WTC11 (cell line): ENCODE data around the gene COL2A1. TPM values are rescaled to one million over a fixed set of nuclear protein-coding genes. Genes with fewer than 3 reads are reported as not detected.

ENCODE experiments used
- ATAC-seq: fragments of 200-7000 bp; cut with Tn5 transposase; 2 replicates; pipeline ENCODE4 v1.10.0; 2021; ENCODE audit warnings: mild to moderate bottlenecking, moderate library complexity
- CTCF ChIA-PET: fragments of 300-600 bp; sonication (Branson Sonifier 250); formaldehyde crosslinking; loops from one replicate; lab custom pipeline; 2021; ENCODE audit warnings: antibody characterized with exemption; lab: Charles Lee
- POLR2A ChIA-PET: fragments of 350-600 bp; sonication (Branson Sonifier 250); formaldehyde crosslinking; loops from one replicate; lab custom pipeline; 2021; ENCODE audit warnings: antibody characterized with exemption; lab: Charles Lee
- DNase-seq: peaks from one replicate; pipeline ENCODE4 v3.0.0; 2021; ENCODE audit warnings: low spot score
- H3K27ac Mint-ChIP-seq: 2 replicates; pipeline ENCODE4 v1.8.0; 2021; ENCODE audit warnings: mixed read lengths
- H3K27me3 Mint-ChIP-seq: 2 replicates; pipeline ENCODE4 v1.8.0; 2021; ENCODE audit warnings: low read depth, mild to moderate bottlenecking, moderate library complexity, mixed read lengths
- H3K36me3 Mint-ChIP-seq: 2 replicates; pipeline ENCODE4 v1.8.0; 2021; ENCODE audit warnings: mixed read lengths
- H3K4me1 Mint-ChIP-seq: 2 replicates; pipeline ENCODE4 v1.8.0; 2022; ENCODE audit warnings: mixed read lengths
- H3K4me3 Mint-ChIP-seq: 2 replicates; pipeline ENCODE4 v1.8.0; 2021; ENCODE audit warnings: mild to moderate bottlenecking, moderate library complexity, mixed read lengths
- H3K9me3 Mint-ChIP-seq: 2 replicates; pipeline ENCODE4 v1.8.0; 2021; ENCODE audit warnings: mixed read lengths
- CREM ChIP-seq: sonication (generic); formaldehyde crosslinking; IDR thresholded peaks from 2 replicates; pipeline ENCODE4 v1.8.1; 2022; ENCODE audit warnings: mild to moderate bottlenecking, missing genetic modification reagents, moderate library complexity
- ETV6 ChIP-seq: sonication (generic); formaldehyde crosslinking; IDR thresholded peaks from 2 replicates; pipeline ENCODE4 v1.8.1; 2022; ENCODE audit warnings: mild to moderate bottlenecking, missing genetic modification reagents
- FOXP1 ChIP-seq: sonication (generic); formaldehyde crosslinking; IDR thresholded peaks from 2 replicates; pipeline ENCODE4 v1.8.0; 2022; ENCODE audit warnings: missing genetic modification reagents, mild to moderate bottlenecking, moderate library complexity, borderline replicate concordance
- GTF2I ChIP-seq: fragments of 250-450 bp; sonication (Bioruptor Pico); conservative IDR thresholded peaks from 2 replicates; pipeline ENCODE4 v1.4.0; 2021; ENCODE audit warnings: mild to moderate bottlenecking
- JAZF1 ChIP-seq: fragments of 250-450 bp; sonication (Bioruptor Pico); IDR thresholded peaks from 2 replicates; pipeline ENCODE4 v1.9.0; 2021; ENCODE audit warnings: moderate library complexity, mild to moderate bottlenecking, inconsistent platforms
- JUN ChIP-seq: sonication (generic); formaldehyde crosslinking; IDR thresholded peaks from 2 replicates; pipeline ENCODE4 v1.8.0; 2023; ENCODE audit warnings: mild to moderate bottlenecking, missing genetic modification reagents
- MYBL2 ChIP-seq: sonication (generic); formaldehyde crosslinking; IDR thresholded peaks from 2 replicates; pipeline ENCODE4 v1.8.1; 2023; ENCODE audit warnings: mild to moderate bottlenecking, moderate library complexity, missing genetic modification reagents
- NR3C1 ChIP-seq: sonication (generic); formaldehyde crosslinking; conservative IDR thresholded peaks from 2 replicates; pipeline ENCODE4 v1.8.1; 2023; ENCODE audit warnings: low read depth, mild to moderate bottlenecking, missing genetic modification reagents
- PRRX2 ChIP-seq: fragments of 250-450 bp; sonication (Bioruptor Pico); IDR thresholded peaks from 2 replicates; pipeline ENCODE4 v1.8.0; 2021; ENCODE audit warnings: mild to moderate bottlenecking
- RORB ChIP-seq: fragments of 250-450 bp; sonication (Bioruptor Pico); IDR thresholded peaks from 2 replicates; pipeline ENCODE4 v1.9.0; 2021; ENCODE audit warnings: mild to moderate bottlenecking
- TEAD1 ChIP-seq: sonication (generic); formaldehyde crosslinking; IDR thresholded peaks from 2 replicates; pipeline ENCODE4 v1.8.0; 2022; ENCODE audit warnings: mild to moderate bottlenecking, missing genetic modification reagents
- ZNF121 ChIP-seq: sonication (generic); formaldehyde crosslinking; IDR thresholded peaks from 2 replicates; pipeline ENCODE4 v1.8.0; 2023; ENCODE audit warnings: missing genetic modification reagents
- ZNF219 ChIP-seq: sonication (generic); formaldehyde crosslinking; IDR thresholded peaks from 2 replicates; pipeline ENCODE4 v1.8.0; 2023; ENCODE audit warnings: missing genetic modification reagents, mild to moderate bottlenecking, borderline replicate concordance
- ZNF396 ChIP-seq: fragments of 250-450 bp; sonication (Bioruptor Pico); IDR thresholded peaks from 2 replicates; pipeline ENCODE4 v1.8.0; 2021; ENCODE audit warnings: mild to moderate bottlenecking, moderate library complexity, borderline replicate concordance
- ZNF416 ChIP-seq: fragments of 250-450 bp; sonication (Bioruptor Pico); IDR thresholded peaks from 2 replicates; pipeline ENCODE4 v1.9.0; 2021; ENCODE audit warnings: mild to moderate bottlenecking, inconsistent platforms
- ZNF423 ChIP-seq: fragments of 250-450 bp; sonication (Bioruptor Pico); IDR thresholded peaks from 2 replicates; pipeline ENCODE4 v2.1.2; 2022; ENCODE audit warnings: mild to moderate bottlenecking, moderate library complexity
- total RNA-seq: library from RNA; stranded (reverse); gene quantifications from 3 replicates; pipeline ENCODE4 v1.2.3, GENCODE V29; 2021
- TF ChIP-seq, protein P1 (sequence below): fragments of 250-450 bp; sonication (Bioruptor Pico); IDR thresholded peaks from 2 replicates; pipeline ENCODE4 v1.9.0; 2021; ENCODE audit warnings: mild to moderate bottlenecking
- TF ChIP-seq, protein P2 (sequence below): sonication (generic); formaldehyde crosslinking; IDR thresholded peaks from 2 replicates; pipeline ENCODE4 v1.8.0; 2023; ENCODE audit warnings: missing genetic modification reagents, mild to moderate bottlenecking, borderline replicate concordance
- TF ChIP-seq, protein P3 (sequence below): fragments of 250-450 bp; sonication (Bioruptor Pico); IDR thresholded peaks from 2 replicates; pipeline ENCODE4 v1.8.0; 2021; ENCODE audit warnings: mild to moderate bottlenecking
- TF ChIP-seq, protein P4 (sequence below): fragments of 250-450 bp; sonication (Bioruptor Pico); IDR thresholded peaks from 2 replicates; pipeline ENCODE4 v2.1.2; 2022; ENCODE audit warnings: mild to moderate bottlenecking, moderate library complexity

Gene COL2A1
- total RNA-seq, 1 experiment from 2014 or later: 20.9 TPM

DNA sequence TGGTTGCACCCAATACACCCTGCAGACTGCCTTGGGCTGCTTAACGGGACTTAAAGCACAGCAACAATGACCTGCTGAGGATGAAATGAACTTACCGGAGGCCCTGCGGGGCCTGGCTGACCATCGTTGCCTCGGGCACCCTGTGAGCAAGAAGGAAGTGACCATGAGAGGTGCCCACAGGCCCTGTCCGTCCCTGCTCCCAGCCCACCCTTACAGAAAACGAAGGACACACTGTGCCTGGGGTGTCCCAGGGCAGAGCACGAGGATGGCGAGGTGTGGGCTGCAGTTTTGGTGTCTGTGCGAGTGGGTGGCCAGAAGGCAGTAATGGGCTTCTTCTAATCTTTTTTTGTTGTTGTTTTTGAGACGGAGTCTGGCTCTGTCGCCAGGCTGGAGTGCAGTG is 14.6 kb downstream of the COL2A1 start:
- no peak for TF ChIP-seq ZNF396 (CRISPR knock-in tag)
- TF ChIP-seq ZNF416 (CRISPR knock-in tag): no peak
- TF ChIP-seq, protein P1, sequence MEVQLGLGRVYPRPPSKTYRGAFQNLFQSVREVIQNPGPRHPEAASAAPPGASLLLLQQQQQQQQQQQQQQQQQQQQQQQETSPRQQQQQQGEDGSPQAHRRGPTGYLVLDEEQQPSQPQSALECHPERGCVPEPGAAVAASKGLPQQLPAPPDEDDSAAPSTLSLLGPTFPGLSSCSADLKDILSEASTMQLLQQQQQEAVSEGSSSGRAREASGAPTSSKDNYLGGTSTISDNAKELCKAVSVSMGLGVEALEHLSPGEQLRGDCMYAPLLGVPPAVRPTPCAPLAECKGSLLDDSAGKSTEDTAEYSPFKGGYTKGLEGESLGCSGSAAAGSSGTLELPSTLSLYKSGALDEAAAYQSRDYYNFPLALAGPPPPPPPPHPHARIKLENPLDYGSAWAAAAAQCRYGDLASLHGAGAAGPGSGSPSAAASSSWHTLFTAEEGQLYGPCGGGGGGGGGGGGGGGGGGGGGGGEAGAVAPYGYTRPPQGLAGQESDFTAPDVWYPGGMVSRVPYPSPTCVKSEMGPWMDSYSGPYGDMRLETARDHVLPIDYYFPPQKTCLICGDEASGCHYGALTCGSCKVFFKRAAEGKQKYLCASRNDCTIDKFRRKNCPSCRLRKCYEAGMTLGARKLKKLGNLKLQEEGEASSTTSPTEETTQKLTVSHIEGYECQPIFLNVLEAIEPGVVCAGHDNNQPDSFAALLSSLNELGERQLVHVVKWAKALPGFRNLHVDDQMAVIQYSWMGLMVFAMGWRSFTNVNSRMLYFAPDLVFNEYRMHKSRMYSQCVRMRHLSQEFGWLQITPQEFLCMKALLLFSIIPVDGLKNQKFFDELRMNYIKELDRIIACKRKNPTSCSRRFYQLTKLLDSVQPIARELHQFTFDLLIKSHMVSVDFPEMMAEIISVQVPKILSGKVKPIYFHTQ (CRISPR knock-in tag): no peak
- TF ChIP-seq NR3C1: no peak
- no peak for TF ChIP-seq ZNF423 (CRISPR knock-in tag)
- no peak for TF ChIP-seq ETV6
- TF ChIP-seq, protein P2, sequence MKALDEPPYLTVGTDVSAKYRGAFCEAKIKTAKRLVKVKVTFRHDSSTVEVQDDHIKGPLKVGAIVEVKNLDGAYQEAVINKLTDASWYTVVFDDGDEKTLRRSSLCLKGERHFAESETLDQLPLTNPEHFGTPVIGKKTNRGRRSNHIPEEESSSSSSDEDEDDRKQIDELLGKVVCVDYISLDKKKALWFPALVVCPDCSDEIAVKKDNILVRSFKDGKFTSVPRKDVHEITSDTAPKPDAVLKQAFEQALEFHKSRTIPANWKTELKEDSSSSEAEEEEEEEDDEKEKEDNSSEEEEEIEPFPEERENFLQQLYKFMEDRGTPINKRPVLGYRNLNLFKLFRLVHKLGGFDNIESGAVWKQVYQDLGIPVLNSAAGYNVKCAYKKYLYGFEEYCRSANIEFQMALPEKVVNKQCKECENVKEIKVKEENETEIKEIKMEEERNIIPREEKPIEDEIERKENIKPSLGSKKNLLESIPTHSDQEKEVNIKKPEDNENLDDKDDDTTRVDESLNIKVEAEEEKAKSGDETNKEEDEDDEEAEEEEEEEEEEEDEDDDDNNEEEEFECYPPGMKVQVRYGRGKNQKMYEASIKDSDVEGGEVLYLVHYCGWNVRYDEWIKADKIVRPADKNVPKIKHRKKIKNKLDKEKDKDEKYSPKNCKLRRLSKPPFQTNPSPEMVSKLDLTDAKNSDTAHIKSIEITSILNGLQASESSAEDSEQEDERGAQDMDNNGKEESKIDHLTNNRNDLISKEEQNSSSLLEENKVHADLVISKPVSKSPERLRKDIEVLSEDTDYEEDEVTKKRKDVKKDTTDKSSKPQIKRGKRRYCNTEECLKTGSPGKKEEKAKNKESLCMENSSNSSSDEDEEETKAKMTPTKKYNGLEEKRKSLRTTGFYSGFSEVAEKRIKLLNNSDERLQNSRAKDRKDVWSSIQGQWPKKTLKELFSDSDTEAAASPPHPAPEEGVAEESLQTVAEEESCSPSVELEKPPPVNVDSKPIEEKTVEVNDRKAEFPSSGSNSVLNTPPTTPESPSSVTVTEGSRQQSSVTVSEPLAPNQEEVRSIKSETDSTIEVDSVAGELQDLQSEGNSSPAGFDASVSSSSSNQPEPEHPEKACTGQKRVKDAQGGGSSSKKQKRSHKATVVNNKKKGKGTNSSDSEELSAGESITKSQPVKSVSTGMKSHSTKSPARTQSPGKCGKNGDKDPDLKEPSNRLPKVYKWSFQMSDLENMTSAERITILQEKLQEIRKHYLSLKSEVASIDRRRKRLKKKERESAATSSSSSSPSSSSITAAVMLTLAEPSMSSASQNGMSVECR (CRISPR knock-in tag): no peak
- TF ChIP-seq, protein P3, sequence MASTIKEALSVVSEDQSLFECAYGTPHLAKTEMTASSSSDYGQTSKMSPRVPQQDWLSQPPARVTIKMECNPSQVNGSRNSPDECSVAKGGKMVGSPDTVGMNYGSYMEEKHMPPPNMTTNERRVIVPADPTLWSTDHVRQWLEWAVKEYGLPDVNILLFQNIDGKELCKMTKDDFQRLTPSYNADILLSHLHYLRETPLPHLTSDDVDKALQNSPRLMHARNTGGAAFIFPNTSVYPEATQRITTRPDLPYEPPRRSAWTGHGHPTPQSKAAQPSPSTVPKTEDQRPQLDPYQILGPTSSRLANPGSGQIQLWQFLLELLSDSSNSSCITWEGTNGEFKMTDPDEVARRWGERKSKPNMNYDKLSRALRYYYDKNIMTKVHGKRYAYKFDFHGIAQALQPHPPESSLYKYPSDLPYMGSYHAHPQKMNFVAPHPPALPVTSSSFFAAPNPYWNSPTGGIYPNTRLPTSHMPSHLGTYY (CRISPR knock-in tag): no peak
- no peak for TF ChIP-seq GTF2I (CRISPR knock-in tag)
- TF ChIP-seq JAZF1: no peak
- TF ChIP-seq MYBL2 (CRISPR knock-in tag): no peak
- no peak for TF ChIP-seq PRRX2 (CRISPR knock-in tag)
- TF ChIP-seq ZNF121 (CRISPR knock-in tag): no peak
- TF ChIP-seq RORB: no peak
- no peak for TF ChIP-seq TEAD1 (CRISPR knock-in tag)
- TF ChIP-seq, protein P4, sequence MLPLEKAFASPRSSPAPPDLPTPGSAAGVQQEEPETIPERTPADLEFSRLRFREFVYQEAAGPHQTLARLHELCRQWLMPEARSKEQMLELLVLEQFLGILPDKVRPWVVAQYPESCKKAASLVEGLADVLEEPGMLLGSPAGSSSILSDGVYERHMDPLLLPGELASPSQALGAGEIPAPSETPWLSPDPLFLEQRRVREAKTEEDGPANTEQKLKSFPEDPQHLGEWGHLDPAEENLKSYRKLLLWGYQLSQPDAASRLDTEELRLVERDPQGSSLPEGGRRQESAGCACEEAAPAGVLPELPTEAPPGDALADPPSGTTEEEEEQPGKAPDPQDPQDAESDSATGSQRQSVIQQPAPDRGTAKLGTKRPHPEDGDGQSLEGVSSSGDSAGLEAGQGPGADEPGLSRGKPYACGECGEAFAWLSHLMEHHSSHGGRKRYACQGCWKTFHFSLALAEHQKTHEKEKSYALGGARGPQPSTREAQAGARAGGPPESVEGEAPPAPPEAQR: no peak
- no peak for TF ChIP-seq CREM (CRISPR knock-in tag)
- no peak for TF ChIP-seq FOXP1 (CRISPR knock-in tag)
- no peak for TF ChIP-seq JUN (CRISPR knock-in tag)
- TF ChIP-seq ZNF219: no peak
- Mint-ChIP-seq H3K36me3 (no peaks in the 10 kb centered on the region), H3K4me1 (peaks cover 11% of the 10 kb centered on the region), H3K27ac (no peak overlapping the region), H3K4me3 (no peak overlapping the region), H3K27me3 (peaks cover 51% of the 10 kb centered on the region), H3K9me3 (no peaks in the 10 kb centered on the region)
- ChIA-PET CTCF (interaction anchor here (1.0 kb wide), 1 partner anchor 26 kb away, joined by 3 read pairs; the partner anchor contains the start of gene TMEM106C), POLR2A (no interaction called here)
- DNase-seq (no peak), ATAC-seq (no peak)
